OCI-LY7 (cell line): ENCODE results near the gene DMXL2. TPM values are rescaled to one million over a fixed set of nuclear protein-coding genes. Genes with fewer than 3 reads are reported as not detected.

Source experiments
- BruUV-seq: library from RNA; stranded (reverse); fragments of 400-500 nt; replicated peaks from 2 replicates; lab custom pipeline; 2021; lab: Mats Ljungman, UMichigan
- CTCF ChIA-PET: fragments of 300-600 bp; sonication (Branson Sonifier 250); formaldehyde crosslinking; loops from one replicate; lab custom pipeline; 2022; ENCODE audit warnings: antibody characterized with exemption; ENCODE audit not compliant: unreplicated experiment; lab: Charles Lee
- POLR2A ChIA-PET: fragments of 300-600 bp; sonication (Branson Sonifier 250); formaldehyde crosslinking; loops from one replicate; lab custom pipeline; 2022; ENCODE audit warnings: antibody characterized with exemption; lab: Charles Lee
- DNase-seq: peaks from one replicate; pipeline ENCODE4 v3.0.0-alpha.2; 2015; ENCODE audit warnings: low spot score
- H2AFZ ChIP-seq: fragments of 200-600 bp; sonication (generic), shearing (Covaris generic); 2 replicates; pipeline ENCODE4 v1.6.1; 2014; ENCODE audit warnings: mild to moderate bottlenecking, antibody characterized with exemption, low read length, moderate library complexity
- H3K27ac ChIP-seq: fragments of 200-600 bp; sonication (generic); 2 replicates; pipeline ENCODE4 v1.5.1; 2014; ENCODE audit warnings: mixed run types, low read depth, mild to moderate bottlenecking, moderate library complexity, low read length, inconsistent platforms; ENCODE audit not compliant: poor library complexity, severe bottlenecking
- H3K36me3 ChIP-seq: fragments of 200-600 bp; sonication (generic); 2 replicates; pipeline ENCODE4 v1.6.1; 2014; ENCODE audit warnings: mild to moderate bottlenecking, antibody characterized with exemption, low read length, moderate library complexity, mixed read lengths; ENCODE audit not compliant: insufficient read depth
- H3K4me1 ChIP-seq: fragments of 200-600 bp; sonication (generic); 2 replicates; pipeline ENCODE4 v1.5.1; 2014; ENCODE audit warnings: mild to moderate bottlenecking, low read length; ENCODE audit not compliant: insufficient read depth, poor library complexity, severe bottlenecking
- H3K4me2 ChIP-seq: fragments of 200-600 bp; sonication (generic); 2 replicates; pipeline ENCODE4 v1.6.1; 2014; ENCODE audit warnings: mild to moderate bottlenecking, low read length
- H3K4me3 ChIP-seq: fragments of 200-600 bp; sonication (generic); 2 replicates; pipeline ENCODE4 v1.5.1; 2014; ENCODE audit warnings: mild to moderate bottlenecking, low read depth, low read length; ENCODE audit not compliant: poor library complexity, severe bottlenecking
- H3K79me2 ChIP-seq: fragments of 200-600 bp; sonication (generic); 2 replicates; pipeline ENCODE4 v1.6.1; 2016; ENCODE audit warnings: low read depth, mild to moderate bottlenecking, low read length, moderate library complexity, mixed read lengths; ENCODE audit not compliant: insufficient read depth
- H3K9me2 ChIP-seq: fragments of 200-600 bp; sonication (generic); 2 replicates; pipeline ENCODE4 v1.6.1; 2016; ENCODE audit warnings: mild to moderate bottlenecking, low read length, mixed read lengths; ENCODE audit not compliant: insufficient read depth
- H3K9me3 ChIP-seq: fragments of 200-600 bp; sonication (generic); 2 replicates; pipeline ENCODE4 v1.6.1; 2014; ENCODE audit warnings: mild to moderate bottlenecking, mixed run types, low read length, mixed read lengths
- H4K20me1 ChIP-seq: fragments of 200-600 bp; sonication (generic); 2 replicates; pipeline ENCODE4 v1.6.1; 2014; ENCODE audit warnings: mild to moderate bottlenecking, antibody characterized with exemption, low read length, moderate library complexity, mixed read lengths; ENCODE audit not compliant: insufficient read depth
- EZH2phosphoT487 ChIP-seq: fragments of 200-600 bp; sonication (generic); IDR thresholded peaks from 2 replicates; pipeline ENCODE4 v1.6.1; 2018; ENCODE audit warnings: low read depth, borderline replicate concordance, mild to moderate bottlenecking, mixed run types, antibody characterized with exemption, low read length, moderate library complexity, mixed read lengths
- intact Hi-C: fragments of 100-400 bp; cut with micrococcal nuclease; formaldehyde crosslinking; loops from one replicate; pipeline ENCODE4 v1.10.0; 2022; ENCODE audit not compliant: unreplicated experiment
- total RNA-seq, 2 experiments: library from RNA; depleted of rRNA in 1 of 2; stranded (reverse); fragments of >200 nt in 1 of 2; shearing (Covaris generic) in 1 of 2; gene quantifications; 2 replicates each; pipeline ENCODE4 v1.2.3, GENCODE V29; 2014 to 2022
- TF ChIP-seq, protein P1 (sequence below): fragments of 200-600 bp; sonication (generic); conservative IDR thresholded peaks from 2 replicates; pipeline ENCODE4 v1.5.1; 2014; ENCODE audit warnings: mild to moderate bottlenecking, antibody characterized with exemption, low read length, moderate library complexity, mixed read lengths

The DMXL2 gene
- total RNA-seq, 2 experiments from 2014 or later, result 0.32 to 0.47 TPM

DNA sequence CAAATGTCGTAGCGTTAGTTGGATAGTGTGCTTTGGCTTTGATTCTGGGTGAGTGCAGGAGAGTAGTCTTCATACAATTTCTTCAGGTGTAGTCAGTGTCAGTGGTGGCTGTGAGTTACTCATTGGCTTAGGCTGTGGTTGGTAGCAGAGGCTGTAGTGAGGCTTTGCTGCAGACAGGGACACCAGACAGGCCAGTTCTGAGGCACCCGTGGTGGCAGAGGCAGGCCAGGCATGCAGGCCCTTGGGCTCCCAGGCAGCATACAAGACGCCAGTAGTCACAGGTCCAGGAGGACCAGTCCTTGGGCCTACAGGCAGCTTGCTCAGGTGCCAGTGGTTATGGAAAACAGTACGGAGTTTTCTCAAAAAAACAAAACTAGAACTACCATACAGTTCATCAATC is 61.3 kb downstream of the DMXL2 start:
- POLR2A ChIA-PET, result no interaction called here
- H4K20me1 ChIP-seq, result no peaks in the 10 kb centered on the region
- intact Hi-C loops, result no loop called here

DNA sequence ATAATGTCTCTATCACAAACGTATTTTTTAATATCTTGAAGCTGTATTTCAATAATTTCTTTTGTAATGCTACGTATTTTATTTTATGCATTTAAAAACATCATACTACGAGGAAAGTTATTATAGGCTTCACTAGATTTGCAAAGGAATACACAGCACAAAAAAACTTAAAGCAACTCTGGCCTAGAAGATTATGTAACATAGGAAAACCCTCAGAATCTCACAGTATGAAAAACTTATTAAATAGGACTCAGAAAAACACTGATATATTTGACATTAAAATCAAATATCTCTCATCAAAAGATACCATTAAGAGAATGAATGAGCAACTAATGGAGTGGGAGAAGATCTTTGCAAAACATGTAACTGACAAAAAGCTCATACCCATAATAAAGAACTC is 63.7 kb downstream of the DMXL2 start:
- CTCF ChIA-PET, result no interaction called here
- Histone ChIP-seq H3K4me2 (no peak overlapping the region), H3K9me3 (no peaks in the 10 kb centered on the region), H3K36me3 (no peaks in the 10 kb centered on the region), H3K9me2 (no peaks in the 10 kb centered on the region), H3K79me2 (no peaks in the 10 kb centered on the region), H3K4me1 (no peaks in the 10 kb centered on the region), H3K27ac (no peak overlapping the region), H2AFZ (no peak overlapping the region), H4K20me1 (no peaks in the 10 kb centered on the region), H3K4me3 (no peak overlapping the region)
- no TSS peak for BruUV-seq
- TF ChIP-seq, protein P1, sequence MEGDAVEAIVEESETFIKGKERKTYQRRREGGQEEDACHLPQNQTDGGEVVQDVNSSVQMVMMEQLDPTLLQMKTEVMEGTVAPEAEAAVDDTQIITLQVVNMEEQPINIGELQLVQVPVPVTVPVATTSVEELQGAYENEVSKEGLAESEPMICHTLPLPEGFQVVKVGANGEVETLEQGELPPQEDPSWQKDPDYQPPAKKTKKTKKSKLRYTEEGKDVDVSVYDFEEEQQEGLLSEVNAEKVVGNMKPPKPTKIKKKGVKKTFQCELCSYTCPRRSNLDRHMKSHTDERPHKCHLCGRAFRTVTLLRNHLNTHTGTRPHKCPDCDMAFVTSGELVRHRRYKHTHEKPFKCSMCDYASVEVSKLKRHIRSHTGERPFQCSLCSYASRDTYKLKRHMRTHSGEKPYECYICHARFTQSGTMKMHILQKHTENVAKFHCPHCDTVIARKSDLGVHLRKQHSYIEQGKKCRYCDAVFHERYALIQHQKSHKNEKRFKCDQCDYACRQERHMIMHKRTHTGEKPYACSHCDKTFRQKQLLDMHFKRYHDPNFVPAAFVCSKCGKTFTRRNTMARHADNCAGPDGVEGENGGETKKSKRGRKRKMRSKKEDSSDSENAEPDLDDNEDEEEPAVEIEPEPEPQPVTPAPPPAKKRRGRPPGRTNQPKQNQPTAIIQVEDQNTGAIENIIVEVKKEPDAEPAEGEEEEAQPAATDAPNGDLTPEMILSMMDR, result no peak
- no peak for TF ChIP-seq EZH2phosphoT487
- DNase-seq, result no peak
- POLR2A ChIA-PET, result no interaction called here
- intact Hi-C loops, result no loop called here

More for the DNA sequence above, 61.3 kb downstream of the DMXL2 start:
- TF ChIP-seq EZH2phosphoT487, result no peak
- TF ChIP-seq, protein P1, result no peak
- H3K27ac ChIP-seq, result no peak overlapping the region
- CTCF ChIA-PET, result no interaction called here
- H3K4me2 ChIP-seq, result no peak overlapping the region
- no peak for DNase-seq
- no peaks in the 10 kb centered on the region for H3K9me2 ChIP-seq
- no peaks in the 10 kb centered on the region for H3K4me1 ChIP-seq
- H2AFZ ChIP-seq, result no peak overlapping the region
- H3K79me2 ChIP-seq, result no peaks in the 10 kb centered on the region
- H3K4me3 ChIP-seq, result no peak overlapping the region
- no TSS peak for BruUV-seq
- no peaks in the 10 kb centered on the region for H3K36me3 ChIP-seq
- H3K9me3 ChIP-seq, result no peaks in the 10 kb centered on the region

DNA sequence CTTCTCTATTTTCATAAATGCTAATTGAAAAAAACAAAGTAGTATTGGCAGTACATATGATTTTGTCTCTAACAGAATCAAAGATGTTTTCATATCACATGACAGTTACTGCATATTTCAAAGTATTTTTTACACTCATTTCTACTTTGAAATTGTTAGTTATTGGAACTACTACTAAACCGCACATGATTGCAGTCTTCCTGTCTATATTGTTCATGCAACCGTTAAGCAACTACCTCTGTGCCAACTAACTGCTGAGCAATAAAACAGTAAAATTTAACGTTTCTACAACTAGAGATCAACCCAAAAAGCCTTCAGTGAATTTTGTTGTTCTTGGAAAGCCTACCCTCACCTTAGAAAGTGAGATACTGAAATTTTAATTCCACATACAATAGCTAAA is 64.2 kb downstream of the DMXL2 start:
- Histone ChIP-seq H3K79me2 (no peaks in the 10 kb centered on the region), H3K4me1 (no peaks in the 10 kb centered on the region), H4K20me1 (no peaks in the 10 kb centered on the region), H3K4me3 (no peak overlapping the region), H3K4me2 (no peak overlapping the region), H3K9me2 (no peaks in the 10 kb centered on the region), H2AFZ (no peak overlapping the region), H3K36me3 (no peaks in the 10 kb centered on the region), H3K27ac (no peak overlapping the region), H3K9me3 (no peaks in the 10 kb centered on the region)
- POLR2A ChIA-PET, result no interaction called here
- TF ChIP-seq EZH2phosphoT487, result no peak
- TF ChIP-seq, protein P1, result no peak
- intact Hi-C loops, result no loop called here
- CTCF ChIA-PET, result no interaction called here
- DNase-seq, result no peak
- no TSS peak for BruUV-seq
